GM10847 (cell line): ENCODE data around the gene ART1.

Experiments
- POLR2A ChIP-seq: IDR thresholded peaks from 2 replicates; pipeline ENCODE4 v1.6.1; 2011; ENCODE audit not compliant: insufficient read length; ENCODE audit errors: extremely low read depth

ART1 gene

DNA sequence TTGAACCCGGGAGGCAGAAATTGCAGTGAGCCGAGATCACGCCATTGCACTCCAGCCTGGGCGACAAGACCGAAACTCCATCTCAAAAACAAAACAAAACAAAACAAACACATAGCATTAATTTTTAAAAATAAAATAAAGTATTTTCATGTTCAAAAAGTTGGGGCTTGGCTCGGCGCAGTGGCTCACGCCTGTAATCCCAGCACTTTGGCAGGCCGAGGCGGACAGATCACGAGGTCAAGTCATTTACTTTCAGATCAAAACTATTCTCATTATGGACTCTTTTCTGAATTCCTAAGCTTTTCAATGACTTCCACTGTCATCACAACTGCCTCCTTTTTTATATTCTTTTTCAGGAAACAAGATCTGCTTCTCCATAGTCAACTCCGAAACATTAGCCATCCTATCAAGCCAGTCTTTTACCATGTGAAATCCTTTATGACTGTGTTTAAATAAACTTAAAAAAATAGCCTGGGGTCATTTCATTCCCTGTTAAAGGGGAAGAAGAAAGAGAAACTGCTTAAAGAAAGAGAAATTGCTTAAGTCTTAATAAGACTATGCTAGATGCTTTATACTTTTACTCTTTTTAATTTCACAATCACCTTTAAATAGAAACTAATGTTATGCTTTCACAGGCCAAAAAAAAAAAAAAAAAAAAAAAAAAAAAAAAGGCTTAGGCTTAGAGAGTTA is 39.3 kb downstream of the ART1 start:
- TF ChIP-seq POLR2A: no peak

DNA sequence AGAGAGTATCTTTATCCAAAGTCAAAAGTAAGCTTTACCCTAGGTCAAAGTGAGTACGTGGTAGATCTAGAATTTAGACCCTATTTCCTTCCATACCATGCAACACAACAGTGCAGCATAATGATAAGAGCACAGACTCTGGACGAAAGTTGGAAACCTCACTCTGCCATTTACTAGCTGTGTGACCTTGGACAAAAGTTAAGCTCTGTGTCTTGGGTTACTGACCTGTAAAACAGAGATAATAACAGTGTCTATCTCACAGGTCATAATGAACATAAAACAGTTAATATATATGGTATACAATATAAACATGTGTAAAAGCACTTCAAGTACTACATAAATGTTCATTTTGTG is 39.9 kb downstream of the ART1 start:
- no peak for TF ChIP-seq POLR2A

DNA sequence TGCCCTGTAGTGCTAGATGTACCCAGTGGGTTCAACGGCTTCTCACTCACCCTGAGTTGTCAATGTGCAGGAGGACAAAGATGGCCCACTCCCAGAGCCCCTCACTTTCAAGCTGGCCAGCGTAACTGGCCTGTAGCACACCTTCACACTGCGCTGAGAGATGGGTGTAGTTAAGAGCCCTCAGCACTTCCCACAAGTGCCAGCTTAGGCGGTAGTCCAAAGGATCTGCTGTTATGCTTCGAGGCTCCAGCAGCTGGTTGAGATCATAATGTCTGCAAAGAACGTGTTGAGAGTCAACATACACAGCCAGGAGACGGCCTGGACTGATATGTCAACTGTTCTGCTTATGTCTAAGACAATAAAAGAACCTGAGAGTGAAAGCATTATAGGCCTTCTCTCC is 41.0 kb downstream of the ART1 start:
- no peak for TF ChIP-seq POLR2A

DNA sequence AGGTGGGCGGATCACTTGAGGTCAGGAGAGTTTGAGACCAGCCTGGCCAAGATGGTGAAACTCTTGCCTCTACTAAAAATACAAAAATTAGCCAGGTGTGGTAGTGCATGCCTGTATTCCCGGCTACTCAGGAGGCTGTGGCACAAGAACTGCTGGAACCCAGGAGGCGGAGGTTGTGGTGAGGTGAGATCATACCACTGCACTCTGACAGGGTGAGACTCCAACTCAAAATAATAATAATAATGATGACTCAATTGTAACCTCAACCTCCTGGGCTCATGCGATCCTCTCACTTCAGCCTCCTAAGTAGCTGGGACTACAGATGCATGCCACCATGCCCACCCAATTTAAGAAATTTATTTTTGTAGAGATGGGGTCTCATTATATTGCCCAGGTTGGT is 41.8 kb downstream of the ART1 start:
- TF ChIP-seq POLR2A: no peak

DNA sequence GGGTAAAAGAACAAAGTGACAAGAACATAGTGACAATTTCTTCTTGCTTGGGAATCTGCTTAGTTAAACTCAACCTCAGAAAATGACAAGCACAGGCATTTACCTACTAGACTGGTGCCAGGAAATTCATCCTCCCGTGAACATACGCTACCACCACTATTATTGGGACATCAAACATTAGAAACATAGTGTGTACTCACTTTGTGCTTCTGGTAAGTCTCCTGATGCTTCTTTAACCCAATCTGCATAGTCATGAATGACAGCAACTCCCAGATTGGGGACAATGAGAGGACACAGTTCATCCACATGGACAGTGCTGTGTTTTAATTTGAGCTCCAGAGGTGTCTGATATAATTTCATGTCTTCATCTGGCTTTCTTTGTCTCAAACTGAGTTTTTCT is 55.5 kb downstream of the ART1 start:
- TF ChIP-seq POLR2A: no peak

DNA sequence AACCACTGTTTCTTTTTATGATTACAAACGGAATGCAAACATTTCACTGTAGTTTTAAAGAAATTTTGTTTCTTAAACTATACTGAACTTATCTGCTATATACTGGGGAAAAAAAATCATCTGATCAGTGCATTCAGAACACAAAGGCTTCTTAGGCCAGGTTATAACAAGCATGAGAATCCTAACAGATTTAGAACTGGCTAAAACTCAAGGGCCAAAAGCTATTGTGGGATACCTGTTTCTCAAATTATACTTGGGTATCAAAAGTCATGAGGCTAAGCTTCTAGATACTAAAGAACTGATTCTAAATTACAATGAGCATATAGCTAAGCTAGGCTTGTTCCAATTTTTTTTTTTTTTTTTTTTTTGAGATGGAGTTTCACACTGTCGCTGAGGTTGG is 56.0 kb downstream of the ART1 start:
- TF ChIP-seq POLR2A: no peak

DNA sequence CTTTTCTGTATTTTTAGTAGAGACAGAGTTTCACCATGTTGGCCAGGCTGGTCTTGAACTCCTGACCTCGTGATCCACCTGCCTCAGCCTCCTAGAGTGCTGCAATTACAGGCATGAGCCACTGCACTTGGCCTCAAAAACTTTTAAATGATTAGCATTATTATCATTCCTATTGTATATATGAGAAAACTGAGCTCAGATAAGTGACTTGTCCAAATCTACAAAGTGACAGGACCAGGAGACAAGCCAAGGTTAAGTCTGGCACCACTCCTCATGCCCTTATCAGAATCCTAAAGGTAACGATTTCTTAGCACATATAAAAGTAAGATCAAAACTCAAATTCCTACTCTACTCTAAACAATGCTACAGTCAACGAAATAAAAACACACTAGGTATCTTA is 58.5 kb downstream of the ART1 start:
- no peak for TF ChIP-seq POLR2A

DNA sequence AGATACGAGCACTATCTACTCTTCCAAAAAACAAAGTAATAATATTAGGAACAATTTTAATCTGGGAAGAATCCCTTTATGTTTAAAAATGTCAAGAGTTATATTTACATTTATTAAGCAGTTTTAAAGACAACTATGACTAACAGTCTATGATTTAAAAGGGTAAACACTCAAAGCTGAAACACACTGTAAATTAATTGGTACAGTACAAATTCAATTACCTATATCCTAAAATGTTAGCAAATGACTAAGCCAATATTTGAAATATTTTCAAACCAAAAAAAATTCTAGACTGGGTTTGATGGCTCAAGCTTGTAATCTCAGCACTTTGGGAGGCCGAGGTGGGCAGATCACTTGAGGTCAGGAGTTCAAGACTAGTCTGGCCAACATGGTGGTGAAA is 62.2 kb downstream of the ART1 start:
- no peak for TF ChIP-seq POLR2A

DNA sequence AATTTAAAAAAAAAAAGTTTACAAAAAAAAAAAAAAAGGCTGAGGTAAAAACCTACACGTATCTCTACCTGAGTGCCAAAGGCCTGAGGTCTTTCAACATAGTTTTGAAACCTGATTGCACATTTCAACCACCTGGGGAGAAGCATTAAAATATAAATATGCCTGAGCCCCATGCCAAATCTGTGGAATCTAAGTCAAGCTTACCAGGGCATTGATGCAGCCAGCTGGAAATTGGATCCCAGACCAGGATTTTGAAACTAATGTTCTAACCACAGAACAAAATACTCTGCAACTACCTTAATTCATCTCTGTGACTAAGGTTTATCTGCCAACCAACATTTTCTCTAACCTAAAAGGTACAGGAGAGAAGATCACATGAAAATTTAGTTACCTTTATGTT is 65.0 kb downstream of the ART1 start:
- no peak for TF ChIP-seq POLR2A

DNA sequence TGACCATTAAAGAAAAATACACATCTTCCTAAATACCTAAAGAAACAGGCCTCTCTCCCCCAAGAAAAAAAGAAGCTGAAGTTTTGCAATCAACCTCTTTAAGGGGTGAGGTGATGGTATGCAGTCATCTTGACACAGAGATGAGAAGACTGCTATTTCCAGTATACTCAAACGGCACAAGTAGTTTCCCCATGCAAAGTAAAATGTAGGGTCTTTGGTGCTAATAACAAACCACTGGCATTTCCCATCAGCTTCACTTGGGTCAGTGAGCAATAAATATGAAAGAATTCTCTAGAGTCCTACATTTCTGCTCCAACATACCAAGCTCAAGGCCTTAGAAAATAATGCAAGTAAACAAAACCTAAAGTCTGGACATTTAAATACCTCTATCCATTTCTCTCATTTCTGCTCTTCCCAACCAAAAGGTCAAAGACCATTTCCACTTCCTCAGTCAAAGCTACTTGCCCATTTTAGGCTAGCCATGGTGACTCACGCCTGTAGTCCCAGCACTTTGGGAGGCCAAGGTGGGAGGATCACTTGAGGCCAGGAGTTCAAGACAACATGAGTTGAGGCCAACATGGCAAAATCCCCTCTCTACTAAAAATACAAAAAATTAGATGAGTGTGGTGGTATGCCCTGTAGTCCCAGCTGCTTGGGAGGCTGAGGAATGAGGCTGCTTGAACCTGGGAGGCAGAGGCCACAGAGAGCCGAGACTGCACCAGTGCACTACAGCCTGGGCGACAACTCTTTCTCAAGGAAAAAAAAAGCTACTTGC is 65.7 kb downstream of the ART1 start:
- TF ChIP-seq POLR2A: no peak

DNA sequence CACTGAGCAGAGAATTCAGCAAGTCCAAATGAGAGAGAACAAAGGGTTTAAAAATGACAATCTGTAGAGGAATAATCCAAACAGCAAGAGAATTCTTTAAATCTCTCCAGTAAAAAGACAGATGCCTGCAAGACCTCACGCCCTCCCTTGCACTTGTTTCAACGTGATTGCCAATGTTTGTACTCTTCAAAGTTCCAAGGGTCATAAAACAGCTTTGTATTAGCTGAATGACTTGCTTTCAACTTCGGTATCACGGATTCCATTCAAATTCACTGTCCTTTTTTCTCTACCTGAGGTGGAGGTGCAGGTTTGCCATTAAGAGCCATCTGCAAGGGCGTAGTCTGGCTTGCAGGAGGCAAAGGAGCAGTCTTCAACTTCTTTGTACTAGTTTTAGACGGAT is 67.3 kb downstream of the ART1 start:
- TF ChIP-seq POLR2A: no peak
